HCT116 (cell line): ENCODE results near the gene RPS2.

Experiments used
- CTCF ChIP-seq, 3 experiments: fragments of 200-600 bp in 1 of 3; sonication (generic) in 1 of 3; IDR thresholded peaks in 2 of 3; conservative IDR thresholded peaks in 1 of 3; 2 replicates each; pipeline ENCODE4 v1.5.1; 2012 to 2017; ENCODE audit warnings: low read depth in 2 of 3, low read length in 2 of 3, antibody characterized with exemption in 1 of 3, borderline replicate concordance in 1 of 3, control low read depth in 1 of 3, mild to moderate bottlenecking in 1 of 3, mixed read lengths in 1 of 3, mixed run types in 1 of 3, moderate library complexity in 1 of 3; ENCODE audit not compliant: insufficient read depth in 1 of 3
- EGR1 ChIP-seq: IDR thresholded peaks from 2 replicates; pipeline ENCODE4 v1.6.1; 2012; ENCODE audit warnings: low read depth
- ELF1 ChIP-seq: IDR thresholded peaks from 2 replicates; pipeline ENCODE4 v1.6.1; 2012; ENCODE audit warnings: low read depth, borderline replicate concordance
- EZH2 ChIP-seq: fragments of 200-600 bp; sonication (generic); IDR thresholded peaks from 2 replicates; pipeline ENCODE4 v1.6.1; 2017; ENCODE audit warnings: antibody characterized with exemption, mixed run types
- EZH2phosphoT487 ChIP-seq: fragments of 200-600 bp; IDR thresholded peaks from 2 replicates; pipeline ENCODE4 v1.6.1; 2018; ENCODE audit warnings: antibody characterized with exemption, borderline replicate concordance
- POLR2A ChIP-seq: IDR thresholded peaks from 2 replicates; pipeline ENCODE4 v1.7.0; 2011; ENCODE audit warnings: borderline replicate concordance; ENCODE audit not compliant: insufficient read depth, insufficient read length; ENCODE audit errors: extremely low read depth
- POLR2AphosphoS5 ChIP-seq: IDR thresholded peaks from 2 replicates; pipeline ENCODE4 v1.6.1; 2011; ENCODE audit warnings: mild to moderate bottlenecking, low read depth, low read length, moderate library complexity
- SIN3A ChIP-seq: IDR thresholded peaks from 2 replicates; pipeline ENCODE4 v1.6.1; 2012; ENCODE audit warnings: low read depth
- YY1 ChIP-seq: IDR thresholded peaks from 2 replicates; pipeline ENCODE4 v1.6.1; 2011; ENCODE audit warnings: low read length, low read depth, moderate library complexity, mild to moderate bottlenecking; ENCODE audit not compliant: insufficient replicate concordance; ENCODE audit errors: extremely low read depth
- ZFX ChIP-seq: fragments of 450-650 bp; IDR thresholded peaks from 2 replicates; pipeline ENCODE4 v1.6.1; 2017
- TF ChIP-seq, protein P1 (sequence below): IDR thresholded peaks from 2 replicates; pipeline ENCODE4 v1.6.1; 2012

DNA sequence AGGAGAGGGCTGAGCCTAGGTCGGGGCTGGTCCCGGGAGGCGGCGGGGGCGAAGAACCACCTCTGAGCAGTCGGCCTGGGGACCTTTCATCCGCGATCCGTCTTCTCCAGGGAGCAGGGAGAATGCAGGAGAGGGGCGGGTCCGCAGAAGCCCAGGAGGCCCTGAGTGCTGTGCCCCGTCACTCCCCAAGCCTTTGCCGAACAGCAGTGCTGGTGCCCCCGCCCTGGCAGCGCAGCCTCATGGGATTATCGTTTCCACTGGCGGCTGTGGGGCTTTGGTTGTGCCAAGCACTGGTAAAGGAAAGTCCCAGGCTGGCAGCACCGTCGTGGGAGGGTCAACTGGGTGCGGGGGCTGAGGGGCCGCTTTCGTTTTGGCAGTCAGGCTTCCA is 7.9 kb upstream of the RPS2 start:
- no peak for TF ChIP-seq CTCF (IDR thresholded peaks at IDR 0.05 in 2 of 3, conservative IDR thresholded peaks at IDR 0.05 in 1 of 3; ENCODE audit: borderline replicate concordance in 1 of 3, insufficient read depth in 1 of 3, low read depth in 2 of 3, low read length in 2 of 3)
- no peak for TF ChIP-seq POLR2AphosphoS5
- TF ChIP-seq EZH2, result no peak
- TF ChIP-seq, protein P1, sequence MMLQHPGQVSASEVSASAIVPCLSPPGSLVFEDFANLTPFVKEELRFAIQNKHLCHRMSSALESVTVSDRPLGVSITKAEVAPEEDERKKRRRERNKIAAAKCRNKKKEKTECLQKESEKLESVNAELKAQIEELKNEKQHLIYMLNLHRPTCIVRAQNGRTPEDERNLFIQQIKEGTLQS, result no peak
- TF ChIP-seq ELF1, result no peak
- no peak for TF ChIP-seq YY1
- no peak for TF ChIP-seq POLR2A
- no peak for TF ChIP-seq EGR1
- TF ChIP-seq SIN3A, result no peak
- TF ChIP-seq ZFX, result no peak
- TF ChIP-seq EZH2phosphoT487, result no peak
